Keratinocyte (primary cell): ENCODE measurements around the gene GSS.

Experiments
- EZH2 ChIP-seq: IDR thresholded peaks from one replicate; pipeline ENCODE4 v1.6.1; 2012; ENCODE audit warnings: inconsistent platforms, mild to moderate bottlenecking, low read length, moderate library complexity
- TF ChIP-seq, protein P1 (sequence below), 3 experiments: IDR thresholded peaks in 1 of 3; conservative IDR thresholded peaks in 1 of 3; optimal IDR thresholded peaks in 1 of 3; 2 replicates in 2 of 3; 3 replicates in 1 of 3; pipeline versions ENCODE3 to v1.5.1; 2011; ENCODE audit warnings: low read length in 3 of 3, mild to moderate bottlenecking in 3 of 3, moderate library complexity in 2 of 3, control low read depth in 1 of 3, inconsistent platforms in 1 of 3; ENCODE audit not compliant: insufficient read depth in 2 of 3; ENCODE audit errors: extremely low read depth in 1 of 3

DNA sequence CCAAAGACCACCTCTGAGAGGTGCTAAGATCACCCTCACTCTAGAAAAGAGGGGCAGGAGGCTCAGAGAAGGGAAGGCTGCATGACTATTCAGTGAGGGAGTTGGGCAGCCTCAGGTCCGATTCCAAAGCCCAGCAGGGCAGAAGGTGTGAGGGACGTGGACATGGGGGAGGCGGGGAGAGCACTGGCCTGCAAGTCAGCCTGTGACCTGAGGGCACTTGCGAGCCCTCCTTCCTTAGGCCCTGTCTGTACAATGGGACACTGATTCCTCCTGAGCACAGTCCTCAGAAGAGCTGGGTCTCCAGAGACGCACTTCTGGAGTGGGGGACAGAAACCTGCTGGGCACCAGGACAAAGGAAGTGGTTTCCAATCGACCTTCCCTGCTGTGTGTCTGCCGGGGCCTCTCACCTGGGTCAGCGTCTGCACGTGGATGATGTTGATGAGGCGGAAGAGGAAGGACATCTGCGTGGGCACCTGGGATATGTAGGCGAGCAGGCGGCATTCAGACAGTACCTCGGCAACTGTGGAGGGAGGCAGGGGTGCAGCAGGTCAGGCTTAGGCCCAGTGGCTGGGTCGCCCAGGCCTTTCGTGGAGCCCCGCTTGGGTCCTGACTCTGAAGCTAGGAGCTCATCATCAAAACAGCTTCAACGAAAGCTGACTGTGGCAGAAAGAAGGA is 48.6 kb upstream of the GSS start:
- TF ChIP-seq, protein P1, sequence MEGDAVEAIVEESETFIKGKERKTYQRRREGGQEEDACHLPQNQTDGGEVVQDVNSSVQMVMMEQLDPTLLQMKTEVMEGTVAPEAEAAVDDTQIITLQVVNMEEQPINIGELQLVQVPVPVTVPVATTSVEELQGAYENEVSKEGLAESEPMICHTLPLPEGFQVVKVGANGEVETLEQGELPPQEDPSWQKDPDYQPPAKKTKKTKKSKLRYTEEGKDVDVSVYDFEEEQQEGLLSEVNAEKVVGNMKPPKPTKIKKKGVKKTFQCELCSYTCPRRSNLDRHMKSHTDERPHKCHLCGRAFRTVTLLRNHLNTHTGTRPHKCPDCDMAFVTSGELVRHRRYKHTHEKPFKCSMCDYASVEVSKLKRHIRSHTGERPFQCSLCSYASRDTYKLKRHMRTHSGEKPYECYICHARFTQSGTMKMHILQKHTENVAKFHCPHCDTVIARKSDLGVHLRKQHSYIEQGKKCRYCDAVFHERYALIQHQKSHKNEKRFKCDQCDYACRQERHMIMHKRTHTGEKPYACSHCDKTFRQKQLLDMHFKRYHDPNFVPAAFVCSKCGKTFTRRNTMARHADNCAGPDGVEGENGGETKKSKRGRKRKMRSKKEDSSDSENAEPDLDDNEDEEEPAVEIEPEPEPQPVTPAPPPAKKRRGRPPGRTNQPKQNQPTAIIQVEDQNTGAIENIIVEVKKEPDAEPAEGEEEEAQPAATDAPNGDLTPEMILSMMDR (optimal IDR thresholded peaks at IDR 0.05 in 1 of 3, IDR thresholded peaks at IDR 0.05 in 1 of 3, conservative IDR thresholded peaks at IDR 0.05 in 1 of 3; ENCODE audit: extremely low read depth in 1 of 3, insufficient read depth in 2 of 3, low read length in 3 of 3): no peak
- TF ChIP-seq EZH2: no peak
